OCI-LY7 (cell line): ENCODE measurements around the gene F2. TPM values are rescaled to one million over a fixed set of nuclear protein-coding genes. Genes with fewer than 3 reads are reported as not detected.

ENCODE experiments used
- BruUV-seq: library from RNA; stranded (reverse); fragments of 400-500 nt; replicated peaks from 2 replicates; lab custom pipeline; 2021; lab: Mats Ljungman, UMichigan
- CTCF ChIA-PET: fragments of 300-600 bp; sonication (Branson Sonifier 250); formaldehyde crosslinking; loops from one replicate; lab custom pipeline; 2022; ENCODE audit warnings: antibody characterized with exemption; ENCODE audit not compliant: unreplicated experiment; lab: Charles Lee
- POLR2A ChIA-PET: fragments of 300-600 bp; sonication (Branson Sonifier 250); formaldehyde crosslinking; loops from one replicate; lab custom pipeline; 2022; ENCODE audit warnings: antibody characterized with exemption; lab: Charles Lee
- DNase-seq: peaks from one replicate; pipeline ENCODE4 v3.0.0-alpha.2; 2015; ENCODE audit warnings: low spot score
- H2AFZ ChIP-seq: fragments of 200-600 bp; sonication (generic), shearing (Covaris generic); 2 replicates; pipeline ENCODE4 v1.6.1; 2014; ENCODE audit warnings: mild to moderate bottlenecking, antibody characterized with exemption, low read length, moderate library complexity
- H3K27ac ChIP-seq: fragments of 200-600 bp; sonication (generic); 2 replicates; pipeline ENCODE4 v1.5.1; 2014; ENCODE audit warnings: mixed run types, low read depth, mild to moderate bottlenecking, moderate library complexity, low read length, inconsistent platforms; ENCODE audit not compliant: poor library complexity, severe bottlenecking
- H3K36me3 ChIP-seq: fragments of 200-600 bp; sonication (generic); 2 replicates; pipeline ENCODE4 v1.6.1; 2014; ENCODE audit warnings: mild to moderate bottlenecking, antibody characterized with exemption, low read length, moderate library complexity, mixed read lengths; ENCODE audit not compliant: insufficient read depth
- H3K4me1 ChIP-seq: fragments of 200-600 bp; sonication (generic); 2 replicates; pipeline ENCODE4 v1.5.1; 2014; ENCODE audit warnings: mild to moderate bottlenecking, low read length; ENCODE audit not compliant: insufficient read depth, poor library complexity, severe bottlenecking
- H3K4me2 ChIP-seq: fragments of 200-600 bp; sonication (generic); 2 replicates; pipeline ENCODE4 v1.6.1; 2014; ENCODE audit warnings: mild to moderate bottlenecking, low read length
- H3K4me3 ChIP-seq: fragments of 200-600 bp; sonication (generic); 2 replicates; pipeline ENCODE4 v1.5.1; 2014; ENCODE audit warnings: mild to moderate bottlenecking, low read depth, low read length; ENCODE audit not compliant: poor library complexity, severe bottlenecking
- H3K79me2 ChIP-seq: fragments of 200-600 bp; sonication (generic); 2 replicates; pipeline ENCODE4 v1.6.1; 2016; ENCODE audit warnings: low read depth, mild to moderate bottlenecking, low read length, moderate library complexity, mixed read lengths; ENCODE audit not compliant: insufficient read depth
- H3K9me2 ChIP-seq: fragments of 200-600 bp; sonication (generic); 2 replicates; pipeline ENCODE4 v1.6.1; 2016; ENCODE audit warnings: mild to moderate bottlenecking, low read length, mixed read lengths; ENCODE audit not compliant: insufficient read depth
- H3K9me3 ChIP-seq: fragments of 200-600 bp; sonication (generic); 2 replicates; pipeline ENCODE4 v1.6.1; 2014; ENCODE audit warnings: mild to moderate bottlenecking, mixed run types, low read length, mixed read lengths
- H4K20me1 ChIP-seq: fragments of 200-600 bp; sonication (generic); 2 replicates; pipeline ENCODE4 v1.6.1; 2014; ENCODE audit warnings: mild to moderate bottlenecking, antibody characterized with exemption, low read length, moderate library complexity, mixed read lengths; ENCODE audit not compliant: insufficient read depth
- CTCF ChIP-seq: fragments of 200-600 bp; sonication (generic); conservative IDR thresholded peaks from 2 replicates; pipeline ENCODE4 v1.5.1; 2014; ENCODE audit warnings: mild to moderate bottlenecking, antibody characterized with exemption, low read length, moderate library complexity, mixed read lengths
- EZH2phosphoT487 ChIP-seq: fragments of 200-600 bp; sonication (generic); IDR thresholded peaks from 2 replicates; pipeline ENCODE4 v1.6.1; 2018; ENCODE audit warnings: low read depth, borderline replicate concordance, mild to moderate bottlenecking, mixed run types, antibody characterized with exemption, low read length, moderate library complexity, mixed read lengths
- intact Hi-C: fragments of 100-400 bp; cut with micrococcal nuclease; formaldehyde crosslinking; loops from one replicate; pipeline ENCODE4 v1.10.0; 2022; ENCODE audit not compliant: unreplicated experiment
- microRNA-seq: library from miRNA; unstranded; fragments of <30 nt; microRNA quantifications from one replicate; pipeline ENCODE4 v1.2.0, GENCODE V29; 2022; ENCODE audit warnings: borderline replicate concordance
- small RNA-seq: library from RNA; depleted of rRNA; stranded (forward); fragments of <200 nt; gene quantifications from one replicate; pipeline ENCODE3, GENCODE V24; 2014
- total RNA-seq, 2 experiments: library from RNA; depleted of rRNA in 1 of 2; stranded (reverse); fragments of >200 nt in 1 of 2; shearing (Covaris generic) in 1 of 2; gene quantifications; 2 replicates each; pipeline ENCODE4 v1.2.3, GENCODE V29; 2014 to 2022

The F2 gene
- total RNA-seq, 2 experiments from 2014 or later = 0.48 TPM; not detected in 1

DNA sequence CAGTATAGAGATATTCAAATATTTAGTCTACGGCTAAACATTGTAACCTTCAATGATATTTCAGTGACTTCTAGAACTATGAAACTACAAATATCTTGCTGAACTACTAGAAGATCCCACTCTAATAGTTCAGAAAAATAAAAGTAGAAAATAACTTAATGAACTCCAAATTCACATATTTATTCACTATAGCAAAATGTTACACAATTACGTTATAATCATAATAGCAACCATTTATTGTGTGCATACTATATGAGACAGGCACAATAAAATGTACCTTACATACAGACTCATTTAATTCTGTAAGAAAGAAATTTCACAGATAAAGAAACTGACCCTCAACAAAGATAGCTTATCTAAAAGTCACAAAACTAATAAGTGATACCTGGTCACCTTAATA is 57.9 kb downstream of the F2 start:
- no peaks in the 10 kb centered on the region for H3K79me2 ChIP-seq
- no peak for DNase-seq
- H3K4me3 ChIP-seq = no peak overlapping the region
- peaks cover 91% of the 10 kb centered on the region for H3K36me3 ChIP-seq
- no peaks in the 10 kb centered on the region for H4K20me1 ChIP-seq
- H2AFZ ChIP-seq = no peak overlapping the region
- intact Hi-C loops = no loop called here
- H3K9me3 ChIP-seq = no peaks in the 10 kb centered on the region
- TF ChIP-seq EZH2phosphoT487 = no peak
- BruUV-seq = no TSS peak
- no peak overlapping the region for H3K27ac ChIP-seq
- H3K4me1 ChIP-seq = no peaks in the 10 kb centered on the region
- POLR2A ChIA-PET = interaction anchor here (0.7 kb wide), 1 partner anchor 35 kb away, joined by 4 read pairs; no protein-coding TSS in a partner anchor
- H3K9me2 ChIP-seq = no peaks in the 10 kb centered on the region
- CTCF ChIA-PET = no interaction called here
- no peak overlapping the region for H3K4me2 ChIP-seq

- H3K36me3 ChIP-seq = peaks cover 94% of the 10 kb centered on the region
- H3K4me3 ChIP-seq = no peak overlapping the region
- POLR2A ChIA-PET = no interaction called here
- H3K4me2 ChIP-seq = no peak overlapping the region
- H3K9me2 ChIP-seq = no peaks in the 10 kb centered on the region
- no TSS peak for BruUV-seq
- H4K20me1 ChIP-seq = no peaks in the 10 kb centered on the region
- no peak for DNase-seq
- H3K27ac ChIP-seq = no peak overlapping the region
- no peaks in the 10 kb centered on the region for H3K4me1 ChIP-seq
- intact Hi-C loops = no loop called here
- CTCF ChIA-PET = no interaction called here
- H2AFZ ChIP-seq = no peak overlapping the region
- H3K79me2 ChIP-seq = no peaks in the 10 kb centered on the region
- TF ChIP-seq EZH2phosphoT487 = no peak
- no peak for TF ChIP-seq CTCF
- no peaks in the 10 kb centered on the region for H3K9me3 ChIP-seq
Observed at GRCh38 chr11:46778416-46778815, 59.4 kb downstream of the F2 start.

Small RNA genes lying within 50 kb of the gene (microRNA-seq; reads per million reads assigned to microRNA genes)
- 7.6 reads per million, percentile 5 among the genes with 10 or more reads in this experiment for gene MIR5582

Small RNA genes lying within 50 kb of the gene (small RNA-seq; reads per million reads assigned to genes)
- gene MIR5582 (not detected), gene RF00573 (not detected), gene SNORD67 (18.6 reads per million, percentile 97 among the genes with 10 or more reads in this experiment)

Other genes starting within 250 kb of the F2 start
- 21.8 and 24.6 TPM in 2 replicates for gene AMBRA1, start 125.2 kb upstream of the F2 start, total RNA-seq (2014; rRNA removed; shearing (Covaris generic))
- gene AMBRA1, start 125.2 kb upstream of the F2 start, total RNA-seq (2022) = 30.7 and 35.2 TPM in 2 replicates
- gene HARBI1, start 102.0 kb upstream of the F2 start, total RNA-seq (2014; rRNA removed; shearing (Covaris generic)) = 4.8 and 5.2 TPM in 2 replicates
- 7.1 and 8.4 TPM in 2 replicates for gene HARBI1, start 102.0 kb upstream of the F2 start, total RNA-seq (2022)
- 53.2 and 60.6 TPM in 2 replicates for gene ATG13, start 101.7 kb upstream of the F2 start, total RNA-seq (2014; rRNA removed; shearing (Covaris generic))
- gene ATG13, start 101.7 kb upstream of the F2 start, total RNA-seq (2022) = 46.4 and 68.6 TPM in 2 replicates
- gene ARHGAP1, start 18.6 kb upstream of the F2 start, total RNA-seq (2014; rRNA removed; shearing (Covaris generic)) = 14.1 and 16.3 TPM in 2 replicates
- gene ARHGAP1, start 18.6 kb upstream of the F2 start, total RNA-seq (2022) = 42.6 and 43.3 TPM in 2 replicates
- 7.2 and 15.2 TPM in 2 replicates for gene ZNF408, start 18.2 kb upstream of the F2 start, total RNA-seq (2014; rRNA removed; shearing (Covaris generic))
- 13.8 and 15.7 TPM in 2 replicates for gene ZNF408, start 18.2 kb upstream of the F2 start, total RNA-seq (2022)
- gene CKAP5, start 127.1 kb downstream of the F2 start, total RNA-seq (2014; rRNA removed; shearing (Covaris generic)) = 146 and 161 TPM in 2 replicates
- 243 and 275 TPM in 2 replicates for gene CKAP5, start 127.1 kb downstream of the F2 start, total RNA-seq (2022)
- 22.6 and 28.5 TPM in 2 replicates for gene LRP4, start 199.3 kb downstream of the F2 start, total RNA-seq (2014; rRNA removed; shearing (Covaris generic))
- 17.5 and 19.8 TPM in 2 replicates for gene LRP4, start 199.3 kb downstream of the F2 start, total RNA-seq (2022)
- 35.2 and 39.6 TPM in 2 replicates for gene CSTPP1, start 217.5 kb downstream of the F2 start, total RNA-seq (2014; rRNA removed; shearing (Covaris generic))
- 39.7 and 43.1 TPM in 2 replicates for gene CSTPP1, start 217.5 kb downstream of the F2 start, total RNA-seq (2022)